Kidney tubule cell (primary cell): ENCODE data around the gene OSBPL5.

Source experiments
- DNase-seq: peaks from one replicate; pipeline ENCODE4 v3.0.0-alpha.2; 2018; ENCODE audit warnings: low spot score

Gene OSBPL5

DNA sequence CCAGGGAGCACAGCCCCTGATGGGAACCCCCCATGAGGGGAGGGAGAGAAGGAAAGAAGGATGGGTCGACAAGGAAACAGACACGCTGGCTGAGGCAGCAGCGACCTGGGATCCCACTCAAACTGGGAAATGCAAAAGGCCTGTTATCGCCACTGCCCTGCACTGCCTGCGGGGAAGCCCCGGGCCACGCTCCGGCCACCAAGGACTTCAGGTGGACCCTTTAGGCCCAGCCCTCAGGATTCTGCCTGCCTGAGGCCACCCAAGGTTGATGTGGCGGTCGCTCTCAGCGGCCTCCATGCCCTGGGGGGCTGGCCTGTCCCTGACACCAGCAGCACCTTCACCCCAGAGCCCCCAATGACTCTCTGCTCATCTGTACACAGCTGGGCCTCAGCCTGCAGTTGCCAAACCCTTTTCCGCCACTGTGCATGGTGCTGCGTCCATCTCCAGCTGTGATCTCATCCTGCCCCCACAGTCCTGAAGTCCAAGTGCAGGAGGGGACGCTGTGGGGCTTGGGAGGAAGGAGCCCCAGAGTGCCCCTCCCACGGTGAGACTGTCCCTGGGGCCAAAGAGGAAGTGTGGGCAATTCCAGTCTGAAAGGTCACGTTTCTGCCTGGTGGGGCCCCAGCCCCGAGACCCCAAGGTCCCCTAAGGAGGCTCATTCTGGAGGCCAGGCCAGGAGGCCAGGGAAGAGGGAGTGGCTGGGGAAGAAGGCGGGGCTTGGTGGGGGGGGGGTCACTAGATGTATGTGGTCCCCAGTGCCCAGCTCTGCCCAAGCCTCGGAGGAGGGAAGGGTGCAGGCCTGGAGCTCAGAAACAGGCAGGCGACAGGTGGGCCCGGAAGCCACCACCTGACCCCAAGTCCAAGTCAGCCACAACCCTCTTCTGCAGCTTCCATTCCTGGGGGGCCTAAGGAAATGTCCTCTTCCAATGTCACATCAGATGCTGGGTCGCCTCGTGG, 31.6 kb downstream of the OSBPL5 start:
- no peak for DNase-seq

DNA sequence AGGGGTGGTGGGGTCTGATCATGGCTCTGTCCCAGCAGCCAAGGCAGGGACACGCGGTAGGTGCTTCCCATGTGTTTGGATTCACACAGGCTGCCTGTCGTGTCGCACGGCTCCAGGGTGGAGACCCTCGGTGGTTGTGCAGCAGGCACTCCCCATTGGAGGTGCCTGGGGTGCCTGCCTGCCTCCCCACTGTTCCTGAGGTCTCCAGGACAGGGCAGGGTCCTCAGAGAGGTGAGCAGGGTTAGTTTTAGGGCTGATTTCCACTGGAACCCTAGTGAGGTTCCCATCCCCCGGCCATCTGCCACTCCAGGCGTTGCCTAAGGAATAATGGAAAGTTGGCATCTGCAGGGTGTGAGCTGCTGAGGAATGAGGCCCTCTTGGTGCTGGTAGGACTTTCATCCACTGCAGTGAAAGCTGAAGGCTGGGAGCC, 32.3 kb downstream of the OSBPL5 start:
- DNase-seq: no peak

GRCh38 chr11:3132271-3132781, 32.8 kb downstream of the OSBPL5 start:
- DNase-seq: no peak

GRCh38 chr11:3131330-3131941, 33.7 kb downstream of the OSBPL5 start:
- no peak for DNase-seq

DNA sequence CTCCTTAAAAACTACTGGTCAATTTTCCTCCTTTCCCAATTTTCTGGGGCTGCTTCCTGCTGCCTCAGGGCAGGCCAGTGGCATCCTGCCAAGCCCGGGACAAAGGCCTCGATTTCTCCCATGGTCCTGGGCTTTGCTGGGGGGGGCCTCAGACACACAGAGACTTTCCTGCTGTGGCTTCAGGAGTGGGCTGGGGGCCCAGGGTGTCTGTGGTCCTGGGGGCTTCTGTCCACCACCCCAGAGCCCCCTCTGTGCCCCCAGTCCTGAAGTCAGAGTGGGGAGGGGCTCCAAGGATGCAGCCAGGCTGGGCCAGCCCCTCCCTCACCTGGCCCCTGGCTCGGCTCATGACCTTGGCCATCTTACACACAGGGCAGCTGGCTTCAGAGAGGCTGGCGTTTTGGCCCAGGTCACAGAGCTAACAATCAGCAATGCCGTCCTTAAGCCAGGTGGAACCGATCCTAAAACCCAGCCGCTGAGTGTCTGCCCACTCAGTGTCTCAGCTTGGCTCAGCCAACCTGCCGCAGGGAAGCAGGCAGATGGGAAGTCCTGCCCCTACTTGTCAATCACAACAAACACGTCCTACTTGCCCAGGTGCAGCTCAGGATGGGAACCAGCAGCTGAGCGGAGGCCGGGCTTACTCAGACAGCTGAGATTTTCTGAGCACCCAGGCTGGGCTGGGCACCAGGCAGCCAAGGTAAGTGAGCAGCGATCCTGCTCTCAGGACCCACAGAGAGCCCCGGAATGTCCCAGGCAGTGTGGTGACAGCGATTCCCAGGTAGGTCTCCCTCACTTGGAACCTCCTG, 34.6 kb downstream of the OSBPL5 start:
- no peak for DNase-seq

- no peak for DNase-seq
Measured at GRCh38 chr11:3129591-3130268, 35.4 kb downstream of the OSBPL5 start.

DNA sequence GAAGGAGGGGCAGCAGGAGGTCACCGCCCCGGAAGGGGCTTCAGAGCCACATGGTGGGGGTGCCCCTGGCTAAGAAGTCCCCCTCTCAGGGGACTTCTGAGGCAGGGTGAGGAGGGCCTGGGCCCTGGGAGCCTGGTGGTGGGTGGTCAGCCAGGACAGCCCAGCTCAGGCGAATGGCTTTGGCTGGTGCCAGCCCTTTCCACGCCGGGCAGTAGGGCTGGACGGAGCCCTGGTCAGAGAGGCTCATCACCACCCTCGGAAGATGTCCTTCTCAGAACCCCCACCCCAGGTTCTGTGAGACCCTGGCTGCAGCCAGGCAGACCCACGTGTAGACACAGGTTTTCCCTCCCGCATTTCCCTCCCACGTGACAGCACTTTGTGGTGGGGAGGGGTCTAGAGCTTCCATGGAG, 35.9 kb downstream of the OSBPL5 start:
- no peak for DNase-seq

GRCh38 chr11:3128356-3129180, 36.5 kb downstream of the OSBPL5 start:
- no peak for DNase-seq

- no peak for DNase-seq
Measured at GRCh38 chr11:3127706-3128355, 37.3 kb downstream of the OSBPL5 start.

DNA sequence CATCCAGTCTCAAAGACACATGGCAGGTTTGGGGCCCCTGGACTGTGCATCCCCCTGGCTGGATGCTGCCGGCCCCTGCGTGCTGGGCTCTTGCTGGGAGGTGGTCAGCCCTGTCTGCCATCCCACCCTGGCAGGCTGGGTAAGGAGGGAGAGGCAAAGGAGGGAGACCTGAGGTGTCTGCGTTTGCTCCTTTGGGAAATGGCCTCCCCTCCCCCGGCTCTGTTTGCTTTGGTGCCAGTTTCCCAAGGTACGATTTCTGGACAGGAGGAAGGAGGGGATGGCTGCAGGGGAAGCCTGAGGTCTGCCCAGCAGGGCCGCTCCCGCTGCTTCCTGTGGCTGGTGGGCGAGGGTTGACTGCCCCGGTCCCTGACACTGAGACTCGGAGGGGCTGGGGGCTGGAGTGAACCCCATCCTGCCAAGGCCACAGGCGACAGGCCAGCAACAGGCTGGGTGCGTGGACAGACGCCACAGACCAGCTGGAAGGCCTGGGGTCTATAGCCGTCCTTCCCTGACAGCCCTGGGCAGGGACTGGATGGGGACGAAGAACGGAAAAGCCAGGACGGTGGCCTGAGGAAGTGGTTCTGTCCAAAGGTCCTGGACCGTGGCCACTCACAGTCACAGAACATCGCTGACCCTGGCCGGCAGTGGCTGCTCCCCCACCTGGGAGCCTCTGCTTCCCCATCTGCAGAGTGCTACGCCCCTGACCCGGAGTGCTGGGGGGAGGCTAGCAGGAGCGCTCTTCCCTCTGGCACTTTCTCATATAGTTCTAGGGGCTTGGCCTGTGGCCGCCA, 38.0 kb downstream of the OSBPL5 start:
- DNase-seq: no peak

- no peak for DNase-seq
Measured at GRCh38 chr11:3126207-3126865, 38.8 kb downstream of the OSBPL5 start.

- no peak for DNase-seq
Measured at GRCh38 chr11:3124821-3125220, 40.3 kb downstream of the OSBPL5 start.

DNA sequence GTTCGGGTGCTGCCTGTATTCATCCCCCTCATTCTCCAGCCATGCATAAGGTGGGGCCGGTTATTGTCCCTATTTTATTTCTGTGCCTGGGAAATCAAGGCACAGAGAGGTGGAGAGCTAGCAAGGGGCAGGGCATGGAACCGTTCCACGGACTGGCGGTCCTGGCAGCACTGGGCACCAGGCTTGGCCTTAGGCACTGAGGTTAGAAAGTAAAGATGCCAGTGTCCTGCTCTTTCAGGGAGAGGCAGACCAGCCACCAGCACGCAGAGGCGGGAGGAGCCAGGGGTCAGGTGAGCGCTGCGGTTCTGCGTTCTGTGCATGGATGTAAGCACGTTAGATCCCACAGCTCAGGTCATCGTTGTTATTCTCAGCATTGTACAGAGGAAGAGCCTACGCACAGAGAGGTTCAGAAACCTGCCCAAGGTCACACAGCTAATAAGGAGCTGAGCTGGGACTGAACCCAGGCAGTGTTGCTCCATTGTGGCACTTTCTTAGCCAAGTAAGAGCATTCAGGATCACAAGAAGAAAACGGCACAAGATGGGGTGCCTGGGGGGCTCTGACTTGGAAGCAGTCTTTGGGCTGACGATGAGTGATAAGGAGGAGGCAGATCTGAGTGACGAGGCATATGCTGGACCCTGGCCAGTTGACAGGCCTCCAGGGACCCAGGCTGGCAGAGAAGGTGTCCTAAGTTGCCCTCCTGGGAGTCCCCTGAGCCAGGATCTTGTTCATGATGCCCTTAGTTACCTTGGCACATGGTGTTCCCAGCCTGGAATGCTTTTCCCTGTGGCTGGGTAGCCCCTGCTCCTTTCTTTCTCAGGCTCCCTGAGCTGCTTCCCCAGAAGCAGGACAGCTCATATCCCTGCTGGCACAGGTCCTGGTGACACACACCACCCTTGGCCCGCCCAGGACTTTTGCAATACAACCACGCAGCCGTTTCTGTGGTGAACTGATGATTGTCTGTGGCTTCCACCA, 41.1 kb downstream of the OSBPL5 start:
- peak; percentile 87 for DNase-seq

DNA sequence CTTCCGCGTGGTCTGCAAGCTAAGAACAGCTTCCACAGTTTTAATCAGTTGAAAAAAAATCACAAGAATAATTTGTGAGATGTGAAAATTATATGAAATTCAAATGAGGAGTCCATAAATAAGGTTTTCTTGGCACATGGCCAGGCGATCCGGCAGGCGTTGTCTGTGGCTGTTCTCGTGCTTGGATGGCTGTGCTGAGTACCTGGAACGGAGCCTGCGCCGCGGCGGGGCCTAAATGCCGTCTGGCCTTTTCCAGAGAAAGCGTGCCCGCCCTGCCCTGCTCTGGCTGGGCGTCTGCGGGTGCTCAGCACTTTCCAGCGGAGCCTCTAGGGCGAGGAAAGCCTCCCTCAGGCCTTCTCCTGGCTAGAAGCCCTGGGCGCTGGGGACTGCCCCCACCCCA, 41.8 kb downstream of the OSBPL5 start:
- DNase-seq: no peak

- no peak for DNase-seq
Measured at GRCh38 chr11:3122775-3123201, 42.3 kb downstream of the OSBPL5 start.

DNA sequence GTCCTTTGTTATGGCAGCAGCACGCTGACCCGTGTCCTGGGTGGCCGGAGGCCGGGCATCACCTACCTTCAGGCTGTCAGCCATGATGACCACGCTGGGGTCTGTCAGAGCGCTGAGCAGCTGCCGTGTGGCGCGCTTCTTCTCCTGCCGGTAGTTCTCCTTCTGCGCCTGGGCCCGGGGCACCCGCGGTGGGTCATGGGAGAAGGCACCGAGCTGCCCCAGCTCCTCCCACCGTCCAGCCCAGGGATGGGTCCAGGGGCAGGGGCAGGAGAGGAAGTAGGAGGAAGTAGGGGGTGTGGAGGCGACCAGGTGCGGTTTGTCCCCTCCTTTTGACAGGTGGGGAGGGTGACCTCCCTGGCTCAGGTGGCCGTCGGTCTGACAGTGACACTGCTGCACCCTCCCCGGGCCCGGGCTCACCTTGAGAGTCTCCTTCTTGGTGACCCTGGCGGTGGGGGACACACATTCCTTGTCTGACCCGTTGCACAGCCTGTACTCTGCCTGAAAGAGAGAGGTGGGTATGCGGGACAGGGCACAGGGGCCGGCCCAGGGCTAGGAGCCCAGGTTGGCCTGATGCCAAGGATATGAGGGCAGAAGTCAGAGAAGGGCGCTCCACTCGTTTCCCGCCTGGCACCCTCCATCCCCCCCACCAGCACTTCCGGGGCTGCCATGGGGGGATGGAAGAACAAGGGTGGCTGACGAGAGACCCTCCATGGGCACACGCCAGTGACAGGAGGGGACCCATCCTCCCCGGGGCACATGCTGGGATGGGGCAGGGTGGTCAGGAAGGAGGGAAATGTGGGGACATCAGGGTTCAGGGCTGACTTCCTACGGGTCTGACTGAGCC, 43.0 kb downstream of the OSBPL5 start:
- no peak for DNase-seq

DNA sequence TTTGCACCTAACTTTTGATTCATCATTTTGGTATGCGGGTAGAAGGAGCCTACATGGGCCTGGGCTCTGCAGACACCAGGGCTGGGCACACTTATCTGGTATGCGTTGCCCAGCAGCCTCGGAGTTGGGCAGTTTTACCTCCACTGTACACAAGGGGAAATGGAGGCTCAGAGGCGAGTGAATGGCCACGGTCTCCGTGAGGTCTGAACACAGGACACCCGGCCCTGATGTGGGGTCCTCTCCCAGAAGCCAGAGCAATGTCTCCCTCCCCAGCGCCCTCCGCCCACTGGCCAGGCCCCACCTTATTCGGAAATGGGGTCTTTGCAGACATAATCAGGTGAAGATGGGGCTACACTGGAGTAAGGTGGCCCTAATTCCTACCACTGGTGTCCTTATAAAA, 43.7 kb downstream of the OSBPL5 start:
- peak; percentile 5 for DNase-seq
